Thyroid gland (tissue), 4 donors: ENCODE data around the gene NUBPL.

Source experiments
- CTCF ChIP-seq, 6 experiments: fragments of 200-600 bp in 3 of 6; fragments of 450-650 bp in 3 of 6; sonication (generic) in 3 of 6; IDR thresholded peaks; one replicate each; pipeline ENCODE4 v1.5.1; 2016 to 2019; ENCODE audit warnings: antibody characterized with exemption in 6 of 6, mild to moderate bottlenecking in 2 of 6, inconsistent platforms in 1 of 6, moderate library complexity in 1 of 6
- POLR2A ChIP-seq, 2 donors: fragments of 450-650 bp; IDR thresholded peaks; one replicate each; pipeline ENCODE4 v1.6.1; 2017; ENCODE audit warnings: antibody characterized with exemption in 2 of 2, mild to moderate bottlenecking in 2 of 2, moderate library complexity in 1 of 2

GRCh38 chr14:31758941-31759340 lies 197.7 kb downstream of the NUBPL start:
- TF ChIP-seq CTCF (IDR thresholded peaks at IDR 0.05) (no peak), POLR2A (IDR thresholded peaks at IDR 0.05) (no peak)
